Keratinocyte (primary cell): ENCODE measurements around the gene ZNF664. TPM values are rescaled to one million over a fixed set of nuclear protein-coding genes. Genes with fewer than 3 reads are reported as not detected.

Source experiments
- DNase-seq: peaks from one replicate; pipeline ENCODE4 v3.0.0-alpha.2; 2011; ENCODE audit warnings: low read depth, missing footprints, low spot score
- FAIRE-seq: peaks from 2 replicates; lab custom pipeline; 2011; peaks lifted over from hg19 to GRCh38; lab: Jason Lieb, UNC
- H2AFZ ChIP-seq: 2 replicates; pipeline ENCODE4 v1.6.0; 2012; ENCODE audit warnings: low read length, control low read depth, inconsistent platforms; ENCODE audit not compliant: control insufficient read depth
- H3K27ac ChIP-seq: 2 replicates; pipeline ENCODE4 v1.5.1; 2011; ENCODE audit warnings: low read length; ENCODE audit not compliant: control insufficient read depth, insufficient read depth
- H3K27me3 ChIP-seq: 3 replicates; pipeline ENCODE4 v1.6.0; 2011; ENCODE audit warnings: low read length; ENCODE audit not compliant: control insufficient read depth, insufficient read depth; ENCODE audit errors: extremely low read depth
- H3K36me3 ChIP-seq, 2 experiments: 2 replicates in 1 of 2; 3 replicates in 1 of 2; pipeline ENCODE4 v1.5.1; 2011; ENCODE audit warnings: low read length in 2 of 2, mild to moderate bottlenecking in 1 of 2; ENCODE audit not compliant: control insufficient read depth in 2 of 2, insufficient read depth in 2 of 2; ENCODE audit errors: extremely low read depth in 1 of 2
- H3K4me1 ChIP-seq: 3 replicates; pipeline ENCODE4 v1.5.1; 2011; ENCODE audit warnings: low read length; ENCODE audit not compliant: control insufficient read depth, insufficient read depth; ENCODE audit errors: extremely low read depth
- H3K4me2 ChIP-seq: 3 replicates; pipeline ENCODE4 v1.6.0; 2011; ENCODE audit warnings: low read depth, low read length; ENCODE audit not compliant: control insufficient read depth, insufficient read depth; ENCODE audit errors: extremely low read depth
- H3K4me3 ChIP-seq, 3 experiments: fragments of 200-600 bp in 1 of 3; sonication (generic) in 1 of 3; 2 replicates in 2 of 3; 3 replicates in 1 of 3; pipeline ENCODE4 v1.5.1; 2011 to 2016; ENCODE audit warnings: low read length in 3 of 3, mild to moderate bottlenecking in 3 of 3, control low read depth in 2 of 3, inconsistent platforms in 1 of 3, low read depth in 1 of 3, mixed read lengths in 1 of 3, mixed run types in 1 of 3, moderate library complexity in 1 of 3; ENCODE audit not compliant: control insufficient read depth in 2 of 3, insufficient read depth in 2 of 3; ENCODE audit errors: extremely low read depth in 1 of 3
- H3K79me2 ChIP-seq: 2 replicates; pipeline ENCODE4 v1.6.0; 2012; ENCODE audit warnings: low read length; ENCODE audit not compliant: control insufficient read depth, insufficient read depth
- H3K9ac ChIP-seq: 3 replicates; pipeline ENCODE4 v1.6.0; 2011; ENCODE audit warnings: low read length; ENCODE audit not compliant: control insufficient read depth, insufficient read depth; ENCODE audit errors: extremely low read depth
- H3K9me1 ChIP-seq: 3 replicates; pipeline ENCODE4 v1.6.0; 2011; ENCODE audit warnings: low read length; ENCODE audit not compliant: control insufficient read depth, insufficient read depth; ENCODE audit errors: extremely low read depth
- H3K9me3 ChIP-seq: 2 replicates; pipeline ENCODE4 v1.5.1; 2012; ENCODE audit warnings: low read depth, low read length; ENCODE audit not compliant: control insufficient read depth
- H4K20me1 ChIP-seq: 3 replicates; pipeline ENCODE4 v1.6.0; 2011; ENCODE audit warnings: low read length; ENCODE audit not compliant: control insufficient read depth, insufficient read depth; ENCODE audit errors: extremely low read depth
- EZH2 ChIP-seq: IDR thresholded peaks from one replicate; pipeline ENCODE4 v1.6.1; 2012; ENCODE audit warnings: inconsistent platforms, mild to moderate bottlenecking, low read length, moderate library complexity
- dilution Hi-C: fragments of 300-500 bp; cut with MboI; formaldehyde crosslinking; loops from one replicate; pipeline ENCODE4 v1.7.0; 2020; ENCODE audit warnings: low sequenced_read_pairs; ENCODE audit not compliant: extremely low pct_ligation_motif_present
- polyA plus RNA-seq, 5 experiments: library from polyadenylated mRNA; depleted of rRNA in 3 of 5; stranded (reverse) in 3 of 5; stranded (forward) in 1 of 5; unstranded in 1 of 5; fragments of >200 nt; gene quantifications; 1 replicate in 1 of 5; 2 replicates in 3 of 5; 3 replicates in 1 of 5; pipeline versions ENCODE4 v1.2.1 to v1.2.3, GENCODE V29; 2011 to 2012; ENCODE audit warnings: missing spikeins in 2 of 5, low read depth in 1 of 5, low replicate concordance in 1 of 5
- TF ChIP-seq, protein P1 (sequence below), 3 experiments: IDR thresholded peaks in 1 of 3; conservative IDR thresholded peaks in 1 of 3; optimal IDR thresholded peaks in 1 of 3; 2 replicates in 2 of 3; 3 replicates in 1 of 3; pipeline versions ENCODE3 to v1.5.1; 2011; ENCODE audit warnings: low read length in 3 of 3, mild to moderate bottlenecking in 3 of 3, moderate library complexity in 2 of 3, control low read depth in 1 of 3, inconsistent platforms in 1 of 3; ENCODE audit not compliant: insufficient read depth in 2 of 3; ENCODE audit errors: extremely low read depth in 1 of 3

ZNF664 gene
- polyA plus RNA-seq, 1 donor (not counting 4 experiments of a cell fraction or from before 2014, with no cell fraction given), result 48.7 TPM

- TF ChIP-seq EZH2, result no peak
- TF ChIP-seq, protein P1, sequence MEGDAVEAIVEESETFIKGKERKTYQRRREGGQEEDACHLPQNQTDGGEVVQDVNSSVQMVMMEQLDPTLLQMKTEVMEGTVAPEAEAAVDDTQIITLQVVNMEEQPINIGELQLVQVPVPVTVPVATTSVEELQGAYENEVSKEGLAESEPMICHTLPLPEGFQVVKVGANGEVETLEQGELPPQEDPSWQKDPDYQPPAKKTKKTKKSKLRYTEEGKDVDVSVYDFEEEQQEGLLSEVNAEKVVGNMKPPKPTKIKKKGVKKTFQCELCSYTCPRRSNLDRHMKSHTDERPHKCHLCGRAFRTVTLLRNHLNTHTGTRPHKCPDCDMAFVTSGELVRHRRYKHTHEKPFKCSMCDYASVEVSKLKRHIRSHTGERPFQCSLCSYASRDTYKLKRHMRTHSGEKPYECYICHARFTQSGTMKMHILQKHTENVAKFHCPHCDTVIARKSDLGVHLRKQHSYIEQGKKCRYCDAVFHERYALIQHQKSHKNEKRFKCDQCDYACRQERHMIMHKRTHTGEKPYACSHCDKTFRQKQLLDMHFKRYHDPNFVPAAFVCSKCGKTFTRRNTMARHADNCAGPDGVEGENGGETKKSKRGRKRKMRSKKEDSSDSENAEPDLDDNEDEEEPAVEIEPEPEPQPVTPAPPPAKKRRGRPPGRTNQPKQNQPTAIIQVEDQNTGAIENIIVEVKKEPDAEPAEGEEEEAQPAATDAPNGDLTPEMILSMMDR (optimal IDR thresholded peaks at IDR 0.05 in 1 of 3, IDR thresholded peaks at IDR 0.05 in 1 of 3, conservative IDR thresholded peaks at IDR 0.05 in 1 of 3; ENCODE audit: extremely low read depth in 1 of 3, insufficient read depth in 2 of 3, low read length in 3 of 3), result no peak
- DNase-seq, result no peak
- no peaks in the 10 kb centered on the region for H3K9me3 ChIP-seq
- peaks cover 6% of the 10 kb centered on the region for H3K4me1 ChIP-seq
- no peak overlapping the region for H3K4me2 ChIP-seq
- peaks cover 3% of the 10 kb centered on the region for H3K79me2 ChIP-seq
- H3K9me1 ChIP-seq, result no peaks in the 10 kb centered on the region
- no peak for FAIRE-seq
- no peak overlapping the region for H3K4me3 ChIP-seq
- no peaks in the 10 kb centered on the region for H3K27me3 ChIP-seq
- dilution Hi-C loops, result no loop called here
- no peak overlapping the region for H2AFZ ChIP-seq
- no peak overlapping the region for H3K9ac ChIP-seq
- H3K27ac ChIP-seq, result no peak overlapping the region
- H4K20me1 ChIP-seq, result no peaks in the 10 kb centered on the region
- H3K36me3 ChIP-seq, result no peaks in the 10 kb centered on the region
These were observed 7.6 kb upstream of the ZNF664 start for GRCh38 chr12:123965382-123965781.

DNA sequence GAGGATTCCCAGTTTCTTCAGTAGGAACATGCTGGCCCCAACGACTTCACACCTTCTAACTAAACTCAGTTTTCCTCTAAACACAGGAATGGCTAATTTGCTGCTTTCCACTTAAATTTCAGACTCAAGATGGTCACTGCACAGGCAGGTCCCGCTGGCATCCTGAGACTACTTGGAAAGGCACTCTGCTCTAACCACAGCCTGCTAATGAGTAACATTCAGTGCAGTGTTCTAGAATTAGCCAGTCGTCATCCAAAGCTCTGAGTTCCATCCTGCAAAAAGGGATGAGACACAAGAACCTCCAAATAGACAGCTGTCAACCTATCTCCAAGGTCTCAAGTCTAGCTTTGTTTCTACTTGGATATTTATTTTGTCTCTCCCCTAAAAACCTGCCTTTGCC lies 6.4 kb upstream of the ZNF664 start:
- Histone ChIP-seq H3K4me3 (no peak overlapping the region), H2AFZ (no peak overlapping the region), H3K9ac (no peak overlapping the region), H3K79me2 (peaks cover 7% of the 10 kb centered on the region), H3K27me3 (no peaks in the 10 kb centered on the region), H4K20me1 (no peaks in the 10 kb centered on the region), H3K4me2 (no peak overlapping the region), H3K36me3 (no peaks in the 10 kb centered on the region), H3K4me1 (peaks cover 9% of the 10 kb centered on the region), H3K27ac (no peak overlapping the region), H3K9me3 (no peaks in the 10 kb centered on the region), H3K9me1 (no peaks in the 10 kb centered on the region)
- DNase-seq, result no peak
- dilution Hi-C loops, result no loop called here
- FAIRE-seq, result no peak
- TF ChIP-seq, protein P1 (optimal IDR thresholded peaks at IDR 0.05 in 1 of 3, IDR thresholded peaks at IDR 0.05 in 1 of 3, conservative IDR thresholded peaks at IDR 0.05 in 1 of 3; ENCODE audit: extremely low read depth in 1 of 3, insufficient read depth in 2 of 3, low read length in 3 of 3), result no peak
- TF ChIP-seq EZH2, result no peak
